ENCODE data around the gene AKAP6. TPM values are rescaled to one million over a fixed set of nuclear protein-coding genes. Genes with fewer than 3 reads are reported as not detected.

AKAP6 gene
- total RNA-seq, 1 experiment from 2014 or later = 1.1 TPM

GRCh38 chr14:32367516-32367915, 38.4 kb downstream of the AKAP6 start:
- no peak overlapping the region for H2BK15ac ChIP-seq (ENCODE audit: low read depth, low read length)
- no peak overlapping the region for H4K91ac ChIP-seq (ENCODE audit: insufficient read length, low read depth, low read length)
- H4K20me1 ChIP-seq (ENCODE audit: control insufficient read depth, insufficient read depth, insufficient read length) = no peaks in the 10 kb centered on the region
- Mint-ChIP-seq H3K27ac (no peak overlapping the region), H3K27me3 (ENCODE audit: low read depth) (no peaks in the 10 kb centered on the region), H3K4me3 (no peak overlapping the region), H3K36me3 (ENCODE audit: insufficient read depth in 1 of 3, low read depth in 3 of 3) (no peaks in the 10 kb centered on the region), H3K9me3 (no peaks in the 10 kb centered on the region), H3K4me1 (peaks cover 29 to 46% of the 10 kb centered on the region in 2 experiments)
- no peak for DNase-seq
- no peak overlapping the region for H3K56ac ChIP-seq (ENCODE audit: insufficient read length, low read depth, low read length)
- no peak overlapping the region for H4K5ac ChIP-seq (ENCODE audit: insufficient read length, low read depth, low read length)
- no peaks in the 10 kb centered on the region for H3K79me1 ChIP-seq (ENCODE audit: insufficient read depth, low read depth, low read length, poor library complexity, severe bottlenecking)
- peaks cover 2% of the 10 kb centered on the region; the same call in 1 of the 2 replicates for H3K4me1 ChIP-seq (ENCODE audit: insufficient read depth, low read length)
- H2BK5ac ChIP-seq (ENCODE audit: insufficient read length, low read length) = no peak overlapping the region
- H2BK120ac ChIP-seq (ENCODE audit: low read depth, low read length, poor library complexity, severe bottlenecking) = no peak overlapping the region
- no peaks in the 10 kb centered on the region for H3K79me2 ChIP-seq (ENCODE audit: insufficient read depth, low read length)
- H3T11ph ChIP-seq (ENCODE audit: low read length) = no peak overlapping the region
- no peaks in the 10 kb centered on the region for H3K23me2 ChIP-seq (ENCODE audit: insufficient read length, low read depth, low read length, poor library complexity, severe bottlenecking)
- H3K9ac ChIP-seq (ENCODE audit: extremely low read depth, insufficient read length, low read length) = no peak overlapping the region
- no peak overlapping the region for H3K4me2 ChIP-seq (ENCODE audit: insufficient read depth, insufficient read length, low read length)
- no peak overlapping the region for H3K14ac ChIP-seq (ENCODE audit: insufficient read depth, low read length)
- H3K27ac ChIP-seq (ENCODE audit: insufficient read length, low read depth, low read length) = no peak overlapping the region
- H4K8ac ChIP-seq (replicated peaks; ENCODE audit: insufficient read length, low read depth, low read length) = no peak overlapping the region
- no peak overlapping the region for H3K18ac ChIP-seq (ENCODE audit: insufficient read length, low read depth, low read length)
- H3K23ac ChIP-seq (ENCODE audit: insufficient read length, low read depth, low read length) = no peak overlapping the region
- no peak overlapping the region for H3K4ac ChIP-seq (ENCODE audit: low read depth, low read length)
- H2AFZ ChIP-seq (ENCODE audit: low read length) = no peak overlapping the region
- no peak overlapping the region for H2BK20ac ChIP-seq (ENCODE audit: low read depth, low read length, poor library complexity, severe bottlenecking)
- H3K9me3 ChIP-seq (ENCODE audit: control insufficient read depth, low read depth, low read length) = no peaks in the 10 kb centered on the region
- no peak overlapping the region for H2BK12ac ChIP-seq (ENCODE audit: insufficient read length, low read depth, low read length)
- no peak overlapping the region for H2AK5ac ChIP-seq (ENCODE audit: insufficient read length, low read length)
- no peaks in the 10 kb centered on the region for H3K27me3 ChIP-seq (ENCODE audit: insufficient read depth, low read length)
- TF ChIP-seq CTCF (conservative IDR thresholded peaks at IDR 0.05) = no peak

Data from H9 (cell line).